Astrocyte (in vitro differentiated cells and primary cell): ENCODE results near the gene GLYATL2. TPM values are rescaled to one million over a fixed set of nuclear protein-coding genes. Genes with fewer than 3 reads are reported as not detected.

Experiments used
- DNase-seq: peaks from one replicate; pipeline ENCODE4 v3.0.0-alpha.2; 2010; ENCODE audit warnings: low read depth
- FAIRE-seq: peaks from 2 replicates; lab custom pipeline; 2011; peaks lifted over from hg19 to GRCh38; lab: Jason Lieb, UNC
- H2AFZ ChIP-seq: 2 replicates; pipeline ENCODE4 v1.6.0; 2012; ENCODE audit warnings: low read depth, low read length, inconsistent platforms
- H3K27ac ChIP-seq: 2 replicates; pipeline ENCODE4 v1.5.1; 2011; ENCODE audit warnings: low read depth, low read length, inconsistent platforms
- H3K27me3 ChIP-seq: 2 replicates; pipeline ENCODE4 v1.6.0; 2011; ENCODE audit warnings: low read length, inconsistent platforms; ENCODE audit not compliant: insufficient read depth
- H3K36me3 ChIP-seq: 2 replicates; pipeline ENCODE4 v1.5.1; 2011; ENCODE audit warnings: low read length, inconsistent platforms; ENCODE audit not compliant: insufficient read depth
- H3K4me1 ChIP-seq: 2 replicates; pipeline ENCODE4 v1.5.1; 2011; ENCODE audit warnings: low read length, inconsistent platforms; ENCODE audit not compliant: insufficient read depth
- H3K4me2 ChIP-seq: 2 replicates; pipeline ENCODE4 v1.6.0; 2012; ENCODE audit warnings: low read length, inconsistent platforms
- H3K4me3 ChIP-seq: 2 replicates; pipeline ENCODE4 v1.5.1; 2011; ENCODE audit warnings: low read depth, mild to moderate bottlenecking, low read length, inconsistent platforms; ENCODE audit not compliant: insufficient read depth
- H3K79me2 ChIP-seq: 2 replicates; pipeline ENCODE4 v1.6.0; 2012; ENCODE audit warnings: mild to moderate bottlenecking, low read length, inconsistent platforms; ENCODE audit not compliant: insufficient read depth
- H3K9ac ChIP-seq: 2 replicates; pipeline ENCODE4 v1.6.0; 2012; ENCODE audit warnings: mild to moderate bottlenecking, low read length, inconsistent platforms
- H3K9me3 ChIP-seq: 2 replicates; pipeline ENCODE4 v1.5.1; 2012; ENCODE audit warnings: low read depth, mild to moderate bottlenecking, low read length, inconsistent platforms; ENCODE audit not compliant: insufficient read depth
- H4K20me1 ChIP-seq: 2 replicates; pipeline ENCODE4 v1.6.0; 2012; ENCODE audit warnings: low read length, inconsistent platforms; ENCODE audit not compliant: insufficient read depth
- H3K27ac Mint-ChIP-seq: one replicate; pipeline ENCODE4 v1.8.0; 2021; ENCODE audit warnings: mild to moderate bottlenecking, mixed read lengths; ENCODE audit not compliant: unreplicated experiment
- H3K27me3 Mint-ChIP-seq: one replicate; pipeline ENCODE4 v1.8.0; 2021; ENCODE audit warnings: low read depth, mixed read lengths; ENCODE audit not compliant: unreplicated experiment
- H3K36me3 Mint-ChIP-seq: one replicate; pipeline ENCODE4 v1.8.0; 2021; ENCODE audit warnings: low read depth, mixed read lengths; ENCODE audit not compliant: unreplicated experiment
- H3K4me1 Mint-ChIP-seq: one replicate; pipeline ENCODE4 v1.8.0; 2021; ENCODE audit warnings: low read depth, mixed read lengths; ENCODE audit not compliant: unreplicated experiment
- H3K4me3 Mint-ChIP-seq: one replicate; pipeline ENCODE4 v1.8.0; 2021; ENCODE audit warnings: mild to moderate bottlenecking, moderate library complexity, mixed read lengths; ENCODE audit not compliant: unreplicated experiment
- H3K9me3 Mint-ChIP-seq: one replicate; pipeline ENCODE4 v1.8.0; 2021; ENCODE audit warnings: mild to moderate bottlenecking, mixed read lengths; ENCODE audit not compliant: unreplicated experiment
- EZH2 ChIP-seq: IDR thresholded peaks from 2 replicates; pipeline ENCODE4 v1.6.1; 2012; ENCODE audit warnings: mild to moderate bottlenecking, low read length, inconsistent platforms; ENCODE audit not compliant: insufficient read depth
- total RNA-seq: library from RNA; stranded (reverse); gene quantifications from 2 replicates; pipeline ENCODE4 v1.2.1, GENCODE V29; 2021
- TF ChIP-seq, protein P1 (sequence below): IDR thresholded peaks from 2 replicates; pipeline ENCODE4 v1.5.1; 2011; ENCODE audit warnings: low read depth, mild to moderate bottlenecking, inconsistent platforms, low read length, moderate library complexity; ENCODE audit not compliant: insufficient read depth

Gene GLYATL2
- total RNA-seq, 1 donor from 2014 or later, result not detected

DNA sequence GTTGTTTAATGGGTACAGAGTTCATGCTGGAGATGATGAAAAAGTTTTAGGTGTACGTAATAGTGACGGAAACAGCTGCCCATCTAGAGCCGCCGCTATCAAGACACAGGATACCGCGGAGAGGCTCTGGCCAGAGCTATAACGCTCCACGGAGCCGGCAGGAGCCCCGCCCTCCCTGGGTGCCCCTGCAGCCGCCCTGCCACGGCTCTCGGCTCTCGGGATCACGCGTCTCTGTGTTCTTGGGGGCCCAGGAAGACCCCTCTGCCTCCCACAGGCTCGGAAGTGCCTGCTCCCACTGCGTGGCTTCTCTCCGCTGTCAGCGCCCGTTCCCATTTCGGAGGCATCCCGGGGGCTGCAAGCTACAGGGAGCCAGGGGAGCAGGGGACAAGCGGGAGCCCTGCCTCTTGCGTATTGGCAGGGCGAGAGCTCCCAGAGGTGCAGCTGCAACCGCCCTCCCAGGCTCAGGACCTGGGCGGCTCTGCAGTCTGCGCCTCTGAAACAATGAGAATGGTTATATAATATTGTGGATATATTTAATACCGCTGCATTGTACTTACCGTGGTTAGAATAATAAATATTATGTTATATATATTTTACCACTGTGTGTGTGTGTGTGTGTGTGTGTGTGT is 13.7 kb downstream of the GLYATL2 start:
- no peaks in the 10 kb centered on the region for H3K36me3 Mint-ChIP-seq
- no peak overlapping the region for H3K27ac Mint-ChIP-seq
- Histone ChIP-seq H2AFZ (no peak overlapping the region), H3K27ac (no peak overlapping the region), H3K4me2 (no peak overlapping the region), H3K79me2 (no peaks in the 10 kb centered on the region), H3K4me3 (no peak overlapping the region), H3K9ac (no peak overlapping the region), H3K9me3 (no peaks in the 10 kb centered on the region), H3K36me3 (no peaks in the 10 kb centered on the region), H4K20me1 (no peaks in the 10 kb centered on the region), H3K27me3 (no peaks in the 10 kb centered on the region), H3K4me1 (no peaks in the 10 kb centered on the region)
- H3K4me3 Mint-ChIP-seq, result no peak overlapping the region
- DNase-seq, result no peak
- FAIRE-seq, result no peak
- TF ChIP-seq EZH2, result no peak
- no peaks in the 10 kb centered on the region for H3K9me3 Mint-ChIP-seq
- no peaks in the 10 kb centered on the region for H3K27me3 Mint-ChIP-seq
- H3K4me1 Mint-ChIP-seq, result no peaks in the 10 kb centered on the region

DNA sequence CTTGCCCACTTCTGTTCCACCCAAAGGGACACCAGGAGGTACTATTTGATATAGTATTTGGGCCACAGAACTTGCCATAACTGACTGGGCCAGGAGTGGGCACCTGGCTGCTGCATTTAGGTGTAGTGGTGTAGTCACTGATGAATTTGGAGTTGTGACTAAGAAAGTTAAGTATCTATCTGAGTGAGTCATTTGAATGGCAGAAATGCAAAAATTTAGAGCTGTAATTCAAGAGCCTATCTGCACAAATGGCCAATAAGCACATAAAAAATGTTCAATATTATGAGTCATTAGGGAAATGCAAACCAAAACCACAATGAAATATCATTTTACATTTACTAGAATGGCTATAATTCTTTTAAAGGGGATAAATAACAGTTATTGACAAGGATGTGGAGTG is 14.7 kb downstream of the GLYATL2 start:
- Histone ChIP-seq H3K27ac (no peak overlapping the region), H2AFZ (no peak overlapping the region), H3K27me3 (no peaks in the 10 kb centered on the region), H4K20me1 (no peaks in the 10 kb centered on the region), H3K4me1 (no peaks in the 10 kb centered on the region), H3K9ac (no peak overlapping the region), H3K9me3 (no peaks in the 10 kb centered on the region), H3K79me2 (no peaks in the 10 kb centered on the region), H3K4me3 (no peak overlapping the region), H3K4me2 (no peak overlapping the region), H3K36me3 (no peaks in the 10 kb centered on the region)
- H3K27me3 Mint-ChIP-seq, result no peaks in the 10 kb centered on the region
- no peaks in the 10 kb centered on the region for H3K36me3 Mint-ChIP-seq
- no peaks in the 10 kb centered on the region for H3K4me1 Mint-ChIP-seq
- TF ChIP-seq EZH2, result no peak
- TF ChIP-seq, protein P1, sequence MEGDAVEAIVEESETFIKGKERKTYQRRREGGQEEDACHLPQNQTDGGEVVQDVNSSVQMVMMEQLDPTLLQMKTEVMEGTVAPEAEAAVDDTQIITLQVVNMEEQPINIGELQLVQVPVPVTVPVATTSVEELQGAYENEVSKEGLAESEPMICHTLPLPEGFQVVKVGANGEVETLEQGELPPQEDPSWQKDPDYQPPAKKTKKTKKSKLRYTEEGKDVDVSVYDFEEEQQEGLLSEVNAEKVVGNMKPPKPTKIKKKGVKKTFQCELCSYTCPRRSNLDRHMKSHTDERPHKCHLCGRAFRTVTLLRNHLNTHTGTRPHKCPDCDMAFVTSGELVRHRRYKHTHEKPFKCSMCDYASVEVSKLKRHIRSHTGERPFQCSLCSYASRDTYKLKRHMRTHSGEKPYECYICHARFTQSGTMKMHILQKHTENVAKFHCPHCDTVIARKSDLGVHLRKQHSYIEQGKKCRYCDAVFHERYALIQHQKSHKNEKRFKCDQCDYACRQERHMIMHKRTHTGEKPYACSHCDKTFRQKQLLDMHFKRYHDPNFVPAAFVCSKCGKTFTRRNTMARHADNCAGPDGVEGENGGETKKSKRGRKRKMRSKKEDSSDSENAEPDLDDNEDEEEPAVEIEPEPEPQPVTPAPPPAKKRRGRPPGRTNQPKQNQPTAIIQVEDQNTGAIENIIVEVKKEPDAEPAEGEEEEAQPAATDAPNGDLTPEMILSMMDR, result no peak
- H3K27ac Mint-ChIP-seq, result no peak overlapping the region
- H3K9me3 Mint-ChIP-seq, result no peaks in the 10 kb centered on the region
- FAIRE-seq (no peak), DNase-seq (peak; percentile 73)
- H3K4me3 Mint-ChIP-seq, result no peak overlapping the region

DNA sequence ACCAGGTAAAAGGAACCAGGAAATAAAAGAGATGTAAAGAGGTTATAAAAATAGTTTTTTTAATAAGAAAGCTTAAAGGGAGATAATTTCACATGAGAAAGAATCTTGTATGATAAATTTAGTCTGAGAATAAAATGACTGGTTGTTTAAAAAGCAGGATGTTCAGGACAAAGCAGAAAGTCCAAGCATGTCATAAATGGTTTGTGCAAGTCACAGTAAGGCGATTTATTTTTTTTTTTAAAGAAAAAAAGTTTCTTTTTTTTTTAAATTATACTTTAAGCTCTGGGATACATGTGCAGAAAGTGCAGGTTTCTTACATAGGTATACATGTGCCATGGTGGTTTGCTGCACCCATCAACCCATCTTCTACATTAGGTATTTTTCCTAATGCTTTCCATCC is 30.8 kb downstream of the GLYATL2 start:
- Histone ChIP-seq H4K20me1 (no peaks in the 10 kb centered on the region), H3K27ac (no peak overlapping the region), H3K9ac (no peak overlapping the region), H3K4me2 (no peak overlapping the region), H3K27me3 (no peaks in the 10 kb centered on the region), H3K4me3 (no peak overlapping the region), H3K9me3 (peaks cover 2% of the 10 kb centered on the region), H3K4me1 (no peaks in the 10 kb centered on the region), H2AFZ (no peak overlapping the region), H3K79me2 (no peaks in the 10 kb centered on the region), H3K36me3 (no peaks in the 10 kb centered on the region)
- H3K36me3 Mint-ChIP-seq, result no peaks in the 10 kb centered on the region
- peaks cover 9% of the 10 kb centered on the region for H3K9me3 Mint-ChIP-seq
- H3K4me3 Mint-ChIP-seq, result no peak overlapping the region
- DNase-seq (no peak), FAIRE-seq (no peak)
- H3K4me1 Mint-ChIP-seq, result no peaks in the 10 kb centered on the region
- H3K27me3 Mint-ChIP-seq, result no peaks in the 10 kb centered on the region
- H3K27ac Mint-ChIP-seq, result no peak overlapping the region
- no peak for TF ChIP-seq EZH2
- TF ChIP-seq, protein P1, result no peak
